GM18526 (cell line): ENCODE measurements around the gene TMEM97.

Experiments
- POLR2A ChIP-seq: IDR thresholded peaks from 3 replicates; pipeline ENCODE4 v1.6.1; 2011; ENCODE audit not compliant: insufficient read length; ENCODE audit errors: extremely low read depth

Gene TMEM97

DNA sequence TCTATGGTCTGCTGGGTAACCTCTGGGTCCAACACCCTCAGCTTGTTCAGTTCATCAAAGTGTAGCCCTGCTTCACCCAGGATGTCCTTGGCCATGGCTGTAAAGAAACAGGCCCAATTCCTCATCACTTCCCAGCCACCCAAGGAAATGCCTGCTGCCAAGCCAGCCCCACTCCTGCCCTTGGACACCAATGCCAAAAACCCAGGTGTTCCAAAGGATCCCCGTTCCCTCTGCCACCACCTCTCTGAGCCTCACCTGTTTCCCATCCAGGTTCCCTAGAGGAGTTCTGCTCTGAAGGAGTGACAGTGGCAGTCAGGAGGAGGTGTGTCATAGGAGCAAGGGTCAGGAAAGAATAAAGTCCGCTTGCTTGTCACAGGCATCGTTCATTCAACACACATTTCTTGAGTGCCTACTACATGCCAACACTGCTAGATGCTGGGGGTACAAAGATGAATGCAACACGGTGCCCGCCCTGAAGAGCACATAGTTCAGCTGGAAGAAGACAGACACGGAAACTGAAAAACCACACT, 13.0 kb downstream of the TMEM97 start:
- TF ChIP-seq POLR2A: no peak

DNA sequence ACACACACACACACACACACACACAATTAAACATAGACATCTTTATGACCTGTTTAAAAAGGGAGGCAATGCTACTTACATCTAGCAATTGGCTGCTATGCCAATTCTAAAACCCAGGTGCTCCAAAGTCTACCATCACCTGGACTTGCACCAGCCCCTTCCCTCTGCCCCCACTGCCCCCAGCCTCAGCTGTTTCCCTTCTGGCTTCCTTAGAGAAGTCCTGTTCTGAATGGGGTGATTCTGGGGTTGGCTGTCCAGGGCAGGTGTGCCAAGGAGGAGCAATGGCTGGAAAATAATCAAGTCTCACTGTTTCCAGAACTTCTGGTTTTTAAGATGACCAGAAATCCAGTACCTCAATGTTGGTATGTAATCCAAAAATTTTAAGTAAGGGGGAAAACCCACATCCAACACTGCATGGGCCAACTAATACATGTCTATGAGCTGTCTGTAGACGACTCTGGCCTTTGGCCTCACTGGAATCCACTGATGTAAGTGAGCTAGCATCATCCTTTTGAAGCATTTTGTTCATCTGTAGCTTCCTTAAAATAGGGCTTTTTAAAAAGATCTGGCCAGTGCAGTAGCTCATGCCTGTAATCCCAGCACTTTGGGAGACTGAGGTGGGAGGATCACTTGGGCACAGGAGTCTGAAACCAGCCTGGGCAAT, 14.2 kb downstream of the TMEM97 start:
- no peak for TF ChIP-seq POLR2A

DNA sequence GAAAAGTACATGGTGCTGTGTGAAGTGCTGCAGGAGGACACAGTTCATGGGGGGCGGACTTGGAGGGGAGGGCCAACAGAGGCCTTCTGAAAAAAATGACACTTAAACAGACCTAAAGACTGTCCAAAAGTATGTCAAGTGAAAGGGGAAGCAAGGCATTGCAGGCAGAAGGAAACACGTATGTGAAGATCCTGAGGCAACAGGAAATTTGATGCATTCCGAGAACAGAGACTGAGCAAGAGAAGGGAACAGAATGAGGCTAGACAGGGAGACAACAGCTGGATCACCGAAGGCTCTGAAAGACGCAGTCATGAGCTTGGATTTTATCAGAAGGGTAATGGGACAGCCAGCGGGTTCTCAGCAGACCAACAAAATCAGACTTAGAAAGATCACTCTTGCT, 15.2 kb downstream of the TMEM97 start:
- TF ChIP-seq POLR2A: no peak

DNA sequence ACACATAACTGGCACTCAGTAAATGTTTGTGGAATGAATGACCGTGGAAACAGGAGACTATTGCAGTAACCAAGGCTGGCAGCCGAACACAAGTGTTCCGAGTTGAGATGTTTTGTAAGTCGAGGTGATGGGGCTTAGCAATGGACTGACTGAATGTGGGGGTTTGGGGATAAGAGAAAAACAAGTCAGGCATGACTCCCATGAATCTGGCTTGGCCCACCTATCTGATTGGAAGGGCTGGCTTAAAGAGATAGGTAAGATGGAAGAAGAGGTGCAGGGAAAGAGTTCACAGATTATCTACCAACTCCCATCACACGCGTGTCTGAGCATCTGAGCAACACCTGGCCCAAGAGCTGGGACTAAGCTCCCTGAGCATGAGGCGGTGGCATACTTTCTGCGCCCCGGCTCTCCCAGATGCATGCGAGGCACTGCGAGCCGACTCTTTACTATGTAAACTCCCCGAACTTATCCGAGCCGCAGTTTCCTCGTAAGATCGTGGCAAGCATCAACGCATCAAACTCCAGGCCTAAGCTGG, 15.7 kb downstream of the TMEM97 start:
- no peak for TF ChIP-seq POLR2A

DNA sequence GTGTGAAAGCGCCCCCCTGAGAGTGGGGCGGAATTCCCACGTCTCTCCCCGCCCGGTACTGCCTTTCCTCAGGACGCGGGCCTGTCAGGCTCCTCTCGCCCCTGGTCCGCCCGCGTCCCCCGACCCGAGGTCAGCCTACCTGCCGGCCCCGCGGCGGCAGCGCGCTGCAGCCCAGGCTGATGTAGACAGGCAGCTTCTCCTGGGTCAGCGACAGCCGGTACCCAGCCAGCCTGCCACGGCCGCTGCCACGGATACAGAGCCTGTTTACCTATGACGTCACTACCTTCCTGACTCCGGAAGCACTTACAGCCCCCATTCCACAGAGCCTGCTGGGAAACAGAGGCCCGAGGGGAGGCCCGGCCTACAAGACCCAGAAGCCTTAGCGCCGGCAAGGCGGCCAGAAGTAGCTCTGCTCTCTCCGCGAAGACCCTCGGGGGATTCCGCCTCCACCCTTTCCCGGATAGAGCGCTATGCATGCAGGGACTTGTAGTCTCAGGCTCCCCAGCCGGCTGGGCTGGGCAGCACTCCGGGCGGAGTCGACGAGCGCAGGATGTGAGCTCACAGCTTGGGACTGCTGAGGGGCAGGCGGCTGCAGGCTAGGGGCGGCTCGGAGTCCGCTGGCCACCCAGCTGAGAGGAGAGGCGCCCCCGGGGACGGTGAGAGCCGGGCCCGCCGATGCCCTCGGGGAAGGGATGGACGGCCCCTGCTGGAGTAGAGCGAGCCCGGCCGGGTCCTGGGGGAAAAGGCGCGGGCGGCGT, 16.4 kb downstream of the TMEM97 start, which contains the start of the genes IFT20 and TNFAIP1:
Gene IFT20 (minus strand): TSS at position 272 of the 758 bp plus-strand sequence. CDS start 3,487 bp downstream, outside the sequence.
Gene TNFAIP1 (plus strand): TSS at position 561 of the 758 bp plus-strand sequence. CDS start 3,761 bp downstream, outside the sequence.
- TF ChIP-seq POLR2A: peak; percentile 83

DNA sequence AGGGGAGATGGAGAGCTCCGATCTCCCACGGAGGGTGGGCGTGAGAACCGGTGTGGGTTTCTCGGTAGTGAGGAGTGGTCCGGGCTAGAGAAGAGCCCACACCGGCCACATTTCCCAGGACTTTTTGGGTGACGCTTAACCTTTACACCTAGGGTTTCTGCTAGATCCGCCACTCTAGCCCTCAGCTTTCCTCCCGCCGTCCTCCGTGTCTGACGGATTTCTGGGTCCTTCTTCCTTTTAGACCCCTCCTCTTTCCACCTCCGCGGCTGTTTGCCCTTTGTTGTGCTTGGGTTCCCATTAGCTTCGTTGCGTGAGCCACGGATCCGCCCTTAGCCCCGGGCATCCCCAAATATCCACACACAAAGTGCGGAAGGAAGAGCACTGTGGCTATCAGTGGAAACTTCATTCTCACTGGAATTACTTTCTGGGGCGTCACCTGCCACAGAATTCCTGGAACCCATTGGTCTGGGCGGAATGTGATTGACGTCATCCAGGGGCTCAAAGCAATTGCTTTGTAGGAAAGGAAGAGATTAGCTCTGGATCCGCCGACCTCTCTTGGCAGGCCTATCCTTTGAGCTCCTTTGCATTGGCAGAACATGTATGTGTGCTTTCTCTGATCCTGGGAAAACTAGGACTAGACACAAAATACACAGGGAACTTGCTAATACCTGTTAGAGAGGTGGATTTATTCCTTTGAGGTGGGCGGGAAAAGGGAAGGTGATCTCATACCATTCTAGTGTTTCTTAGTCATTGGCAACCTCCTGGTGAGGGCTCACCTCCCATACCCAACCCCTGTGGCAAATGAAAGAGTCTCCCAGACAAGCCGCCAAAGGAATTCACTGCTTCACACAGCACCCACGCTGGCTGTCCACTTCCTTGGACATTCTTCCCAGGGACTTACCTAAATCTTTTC, 17.2 kb downstream of the TMEM97 start:
- no peak for TF ChIP-seq POLR2A

DNA sequence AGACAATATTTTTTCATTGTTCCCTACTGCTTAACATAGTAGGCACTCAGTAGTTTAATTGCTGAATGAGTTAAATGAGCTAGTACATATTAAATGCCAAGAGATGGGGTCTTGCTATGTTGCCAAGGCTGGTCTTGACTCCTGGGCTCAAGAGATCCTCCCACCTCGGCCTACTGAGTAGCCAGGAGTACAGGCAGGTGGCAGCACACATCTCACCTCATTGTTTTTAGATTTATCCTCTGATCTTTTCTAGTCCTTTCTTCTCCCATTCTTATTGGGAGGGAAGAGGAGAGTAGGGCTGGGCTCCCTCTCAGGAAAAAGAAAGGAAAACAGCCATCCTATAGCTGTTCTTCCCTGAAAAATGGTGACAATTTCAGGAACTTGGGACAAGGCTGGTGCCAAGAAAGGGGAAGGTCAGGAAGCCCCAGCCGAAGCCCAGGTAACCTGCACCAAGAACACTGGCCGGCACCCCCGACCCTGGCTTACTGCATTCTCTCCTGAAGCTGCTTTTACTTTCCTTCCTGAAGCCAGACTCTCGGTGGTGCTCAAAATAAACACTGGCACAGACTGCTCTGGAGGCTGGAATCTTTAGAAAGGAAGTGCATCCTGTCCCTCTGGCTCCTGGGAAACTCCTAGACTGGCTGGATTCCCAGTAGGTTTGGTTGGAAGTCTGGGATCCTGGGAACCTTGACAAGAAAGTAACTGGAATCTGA, 19.2 kb downstream of the TMEM97 start:
- no peak for TF ChIP-seq POLR2A

DNA sequence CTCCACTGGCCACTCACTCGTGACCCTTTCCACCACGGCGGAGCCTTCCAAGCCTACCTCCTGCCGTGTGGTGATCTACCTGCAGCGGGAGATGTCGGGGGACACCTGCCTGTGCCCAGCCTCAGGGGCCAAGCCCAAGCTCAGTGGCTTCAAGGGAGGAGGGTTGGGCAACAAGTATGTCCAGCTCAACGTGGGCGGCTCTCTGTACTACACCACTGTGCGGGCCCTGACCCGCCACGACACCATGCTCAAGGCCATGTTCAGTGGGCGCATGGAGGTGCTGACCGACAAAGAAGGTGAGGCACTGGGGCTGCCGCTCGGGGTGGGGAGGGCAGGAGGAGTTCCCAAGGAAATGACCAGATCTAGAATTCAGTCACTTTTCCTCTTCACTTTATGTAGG, 20.4 kb downstream of the TMEM97 start:
- no peak for TF ChIP-seq POLR2A

DNA sequence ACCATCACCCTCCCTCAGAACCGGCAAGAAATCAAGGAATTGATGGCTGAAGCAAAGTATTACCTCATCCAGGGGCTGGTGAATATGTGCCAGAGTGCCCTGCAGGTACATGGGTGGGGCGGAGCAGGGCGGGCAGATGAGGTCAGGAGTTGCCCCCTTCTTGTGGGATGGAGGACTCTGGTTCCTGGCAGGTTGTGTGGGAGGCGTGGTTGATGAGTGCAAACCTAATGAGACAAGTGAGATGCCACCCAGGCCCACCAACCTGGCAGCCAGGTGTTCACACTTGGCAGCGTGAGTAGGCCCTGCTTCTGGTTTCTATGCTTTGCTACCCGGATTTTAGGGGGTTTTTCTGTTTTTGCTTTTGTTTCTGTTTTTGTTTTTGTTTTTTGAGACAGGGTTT, 21.4 kb downstream of the TMEM97 start:
- TF ChIP-seq POLR2A: no peak

DNA sequence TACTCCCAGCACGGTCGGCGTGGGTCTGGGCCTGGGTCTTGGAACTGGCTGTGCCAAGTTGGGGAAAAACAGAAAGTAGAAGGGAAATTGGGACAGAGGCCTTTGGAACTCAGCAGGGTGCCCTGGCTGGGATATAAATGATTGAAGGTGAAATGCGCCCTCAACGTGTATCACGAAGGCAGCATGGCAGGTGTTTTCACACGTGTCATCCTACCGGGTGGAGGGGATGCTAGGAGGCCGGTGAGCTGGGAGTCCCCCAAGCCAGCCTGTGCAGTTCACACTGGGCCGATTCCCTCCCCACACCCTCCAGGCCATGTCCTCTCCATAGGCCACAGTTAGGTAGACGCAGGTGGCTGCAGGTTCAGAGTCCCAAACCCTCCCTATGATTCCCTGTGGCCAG, 22.5 kb downstream of the TMEM97 start:
- TF ChIP-seq POLR2A: no peak

DNA sequence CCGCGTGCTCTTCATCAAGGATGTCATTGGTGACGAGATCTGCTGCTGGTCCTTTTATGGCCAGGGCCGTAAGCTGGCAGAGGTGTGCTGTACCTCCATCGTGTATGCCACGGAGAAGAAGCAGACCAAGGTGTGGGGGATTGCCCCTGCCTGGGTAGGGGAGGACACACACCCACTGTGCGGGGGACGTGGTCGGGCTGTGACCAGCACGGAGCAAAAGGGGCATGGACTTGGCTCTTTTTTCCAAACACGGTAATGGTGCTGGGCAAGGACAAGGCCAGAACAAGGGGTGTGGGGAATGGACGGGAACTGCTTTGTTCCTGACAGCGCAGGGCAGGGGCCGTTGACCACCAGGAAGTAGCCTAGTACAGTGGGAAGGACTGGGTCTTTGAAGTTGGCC, 23.3 kb downstream of the TMEM97 start:
- no peak for TF ChIP-seq POLR2A

DNA sequence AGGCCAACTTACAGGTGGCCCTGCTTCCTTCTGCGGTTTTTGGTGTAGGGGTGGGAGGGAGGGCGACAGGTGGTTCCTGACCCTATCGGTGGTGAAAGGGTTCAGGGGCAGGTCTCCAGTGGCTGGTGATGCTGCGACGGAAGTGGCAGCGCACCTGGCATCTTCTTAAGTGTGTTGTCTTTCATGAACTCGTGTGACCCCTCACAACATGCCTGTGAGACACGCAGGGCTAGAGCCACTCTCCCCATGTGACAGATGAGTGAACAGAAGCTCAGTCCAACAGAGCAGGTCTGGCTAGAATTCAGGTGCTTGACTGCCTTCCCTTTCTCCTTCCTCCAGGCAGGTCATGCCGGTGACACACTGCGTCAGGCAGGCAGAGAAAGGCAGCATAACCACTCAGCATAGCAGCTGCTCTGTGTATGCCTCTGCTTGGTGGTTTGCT, 24.5 kb downstream of the TMEM97 start:
- no peak for TF ChIP-seq POLR2A

DNA sequence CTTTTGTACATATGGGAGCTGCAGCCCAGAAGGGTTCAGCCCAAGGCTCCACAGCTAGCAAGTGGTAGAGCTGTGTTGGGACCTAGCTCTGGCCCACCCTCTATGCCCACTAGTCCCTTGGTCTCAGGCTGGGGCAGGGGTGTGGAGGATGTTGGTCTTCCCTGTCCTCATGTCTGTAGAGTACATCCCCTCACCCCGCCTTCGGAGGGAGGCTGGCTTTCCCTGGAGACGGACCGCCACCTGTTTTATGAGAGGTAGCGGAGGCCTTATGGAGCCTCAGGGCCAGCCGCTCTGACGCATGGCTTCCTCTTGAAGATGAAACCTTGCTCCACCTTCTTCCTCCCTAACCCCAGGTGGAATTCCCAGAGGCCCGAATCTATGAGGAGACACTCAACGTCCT, 25.0 kb downstream of the TMEM97 start:
- TF ChIP-seq POLR2A: no peak

DNA sequence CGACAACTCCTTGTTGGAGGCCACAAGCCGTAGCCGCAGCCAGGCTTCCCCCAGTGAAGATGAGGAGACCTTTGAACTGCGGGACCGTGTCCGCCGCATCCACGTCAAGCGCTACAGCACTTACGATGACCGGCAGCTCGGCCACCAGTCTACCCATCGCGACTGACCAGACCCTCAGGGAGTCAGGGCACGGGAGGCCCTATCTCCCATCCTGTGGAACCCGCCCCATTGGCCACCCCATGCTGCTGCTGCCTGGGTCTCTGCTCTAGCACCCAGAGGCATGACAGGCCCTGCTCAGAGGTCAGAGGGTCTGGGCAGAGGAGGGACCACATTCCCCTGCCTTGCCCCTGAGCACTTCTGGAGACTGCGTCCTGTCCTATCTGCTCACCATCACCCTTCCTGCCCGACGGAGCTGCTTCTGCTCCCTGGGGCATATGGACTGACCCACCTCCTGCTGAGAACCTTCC, 25.5 kb downstream of the TMEM97 start:
- TF ChIP-seq POLR2A: no peak
